CD4-positive, alpha-beta T cell (primary cell): ENCODE data around the gene CCDC178. TPM values are rescaled to one million over a fixed set of nuclear protein-coding genes. Genes with fewer than 3 reads are reported as not detected.
"Not testable (repeated sequence)": the region's sequence is repeated elsewhere in the genome, so short reads cannot be mapped to it uniquely, and the experiment has no call there.

Experiments used
- ATAC-seq: fragments of 200-7000 bp; cut with Tn5 transposase; one replicate; pipeline ENCODE4 v1.10.0; 2022; ENCODE audit warnings: mild to moderate bottlenecking; ENCODE audit not compliant: poor library complexity
- CTCF ChIA-PET: fragments of 350-600 bp; sonication (Branson Sonifier 250); formaldehyde crosslinking; loops from one replicate; lab custom pipeline; 2021; ENCODE audit warnings: antibody characterized with exemption, inconsistent platforms; lab: Charles Lee
- POLR2A ChIA-PET: fragments of 350-600 bp; sonication (Branson Sonifier 250); formaldehyde crosslinking; loops from one replicate; lab custom pipeline; 2021; ENCODE audit warnings: antibody characterized with exemption, inconsistent platforms; lab: Charles Lee
- DNase-seq, 14 experiments: peaks; one replicate each; pipeline ENCODE4 v3.0.0-alpha.2; 2013 to 2020; ENCODE audit warnings: mixed read lengths in 2 of 14
- H3K27ac ChIP-seq, 2 donors: one replicate each; pipeline versions ENCODE4 v1.5.1 to v1.7.0; 2013; ENCODE audit warnings: low read length in 2 of 2, low read depth in 1 of 2, mild to moderate bottlenecking in 1 of 2
- H3K27me3 ChIP-seq, 2 experiments: 1 replicate in 1 of 2; 2 replicates in 1 of 2; pipeline versions ENCODE4 v1.6.1 to v1.7.0; 2013; ENCODE audit warnings: low read length in 2 of 2, control low read depth in 1 of 2, mild to moderate bottlenecking in 1 of 2, moderate library complexity in 1 of 2; ENCODE audit not compliant: insufficient read depth in 2 of 2, control insufficient read depth in 1 of 2
- H3K36me3 ChIP-seq: one replicate; pipeline ENCODE4 v1.6.1; 2013; ENCODE audit warnings: low read length, control low read depth; ENCODE audit not compliant: insufficient read depth
- H3K4me1 ChIP-seq: one replicate; pipeline ENCODE4 v1.6.1; 2013; ENCODE audit warnings: low read length, control low read depth; ENCODE audit not compliant: insufficient read depth
- H3K4me3 ChIP-seq: one replicate; pipeline ENCODE4 v1.5.1; 2013; ENCODE audit warnings: mild to moderate bottlenecking, low read length, moderate library complexity
- H3K9me3 ChIP-seq, 2 experiments: 1 replicate in 1 of 2; 2 replicates in 1 of 2; pipeline versions ENCODE4 v1.6.1 to v1.7.0; 2013; ENCODE audit warnings: low read length in 2 of 2, mild to moderate bottlenecking in 2 of 2, control low read depth in 1 of 2, moderate library complexity in 1 of 2; ENCODE audit not compliant: control insufficient read depth in 1 of 2, insufficient read depth in 1 of 2
- H3K27ac Mint-ChIP-seq: one replicate; pipeline ENCODE4 v1.8.0; 2020; ENCODE audit warnings: mixed read lengths
- H3K27me3 Mint-ChIP-seq: one replicate; pipeline ENCODE4 v1.8.0; 2021; ENCODE audit warnings: mixed read lengths
- H3K36me3 Mint-ChIP-seq: one replicate; pipeline ENCODE4 v1.8.0; 2021; ENCODE audit warnings: low read depth, mixed read lengths
- H3K4me1 Mint-ChIP-seq: one replicate; pipeline ENCODE4 v1.8.0; 2021; ENCODE audit warnings: low read depth, mixed read lengths
- H3K4me3 Mint-ChIP-seq: one replicate; pipeline ENCODE4 v1.8.0; 2020; ENCODE audit warnings: mild to moderate bottlenecking, mixed read lengths
- H3K9me3 Mint-ChIP-seq: one replicate; pipeline ENCODE4 v1.8.0; 2020; ENCODE audit warnings: mixed read lengths
- CTCF ChIP-seq: fragments of 200-600 bp; IDR thresholded peaks from one replicate; pipeline ENCODE4 v1.8.0; 2022; ENCODE audit warnings: antibody characterized with exemption, mild to moderate bottlenecking
- intact Hi-C, 2 experiments: fragments of 100-400 bp; cut with DNase I in 1 of 2; cut with micrococcal nuclease in 1 of 2; formaldehyde crosslinking; loops; one replicate each; pipeline versions ENCODE4 v1.15.1 to v1.9.0; 2023 to 2025; cut with DNase I, micrococcal nuclease
- total RNA-seq, 174 experiments: library from RNA in 2 of 174; stranded (reverse) in 2 of 174; gene quantifications; one replicate each; pipeline ENCODE4 v1.2.3 and lab custom pipeline; 2021 to 2026

Gene CCDC178
- total RNA-seq, 2 experiments from 2014 or later = not detected

GRCh38 chr18:32958746-32959145 is 481.8 kb downstream of the CCDC178 start:
- DNase-seq = no peak
- H3K36me3 ChIP-seq = no peaks in the 10 kb centered on the region
- H3K27ac Mint-ChIP-seq = no peak overlapping the region
- no peak for ATAC-seq
- no peak overlapping the region for H3K27ac ChIP-seq
- H3K4me3 Mint-ChIP-seq = no peak overlapping the region
- H3K27me3 ChIP-seq = no peaks in the 10 kb centered on the region
- peaks cover 0 to 3% of the 10 kb centered on the region in 2 experiments for H3K9me3 ChIP-seq
- H3K4me1 ChIP-seq = no peaks in the 10 kb centered on the region
- intact Hi-C loops = no loop called here
- CTCF ChIA-PET = no interaction called here
- no peak overlapping the region for H3K4me3 ChIP-seq
- H3K4me1 Mint-ChIP-seq = no peaks in the 10 kb centered on the region
- POLR2A ChIA-PET = no interaction called here
- H3K36me3 Mint-ChIP-seq = no peaks in the 10 kb centered on the region
- no peak for TF ChIP-seq CTCF
- peaks cover 2% of the 10 kb centered on the region for H3K9me3 Mint-ChIP-seq
- H3K27me3 Mint-ChIP-seq = no peaks in the 10 kb centered on the region

DNA sequence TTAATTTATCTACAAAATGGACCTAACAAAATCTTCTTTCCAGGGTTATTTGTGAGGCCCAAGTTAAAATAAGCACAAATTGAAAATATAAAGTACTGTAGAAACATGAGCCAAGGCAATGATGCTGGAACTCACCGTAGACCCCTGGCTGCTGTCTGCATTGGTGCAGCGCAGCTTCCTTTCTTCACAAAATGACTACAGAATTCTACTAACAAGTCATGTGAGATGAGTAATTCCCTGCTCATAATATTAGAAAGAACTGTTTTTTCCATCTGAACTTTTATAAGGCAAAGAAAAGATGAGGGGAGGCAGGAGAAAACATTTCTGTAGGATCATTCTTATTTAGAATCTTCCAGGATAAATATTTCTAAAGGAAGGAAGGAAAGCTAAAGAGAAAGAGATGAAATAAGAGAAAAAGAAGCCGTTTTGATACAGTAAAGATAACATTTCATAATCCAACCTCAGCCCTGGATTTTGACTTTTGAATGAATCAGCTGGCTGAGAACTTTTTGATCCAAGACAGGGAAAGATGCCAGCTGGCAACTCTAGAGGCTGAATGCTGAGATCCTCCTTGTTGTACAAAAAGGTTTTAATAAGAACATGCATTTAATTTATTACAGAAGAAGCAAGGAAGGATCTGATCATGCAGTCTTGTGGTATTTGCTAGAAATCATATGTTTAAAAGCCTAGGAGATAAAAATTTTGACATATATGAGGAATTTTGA is 483.8 kb downstream of the CCDC178 start:
- Histone ChIP-seq H3K4me3 (no peak overlapping the region), H3K4me1 (no peaks in the 10 kb centered on the region), H3K9me3 (peaks cover 3 to 9% of the 10 kb centered on the region in 2 experiments), H3K27ac (no peak overlapping the region), H3K36me3 (no peaks in the 10 kb centered on the region), H3K27me3 (no peaks in the 10 kb centered on the region)
- ChIA-PET POLR2A (no interaction called here), CTCF (no interaction called here)
- Mint-ChIP-seq H3K36me3 (no peaks in the 10 kb centered on the region), H3K27ac (no peak overlapping the region), H3K4me1 (no peaks in the 10 kb centered on the region), H3K4me3 (no peak overlapping the region), H3K9me3 (peaks cover 2% of the 10 kb centered on the region), H3K27me3 (no peaks in the 10 kb centered on the region)
- ATAC-seq = no peak
- intact Hi-C loops = no loop called here
- no peak for TF ChIP-seq CTCF
- no peak for DNase-seq

- H3K36me3 ChIP-seq, DNase-seq, H3K27me3 Mint-ChIP-seq, H3K4me1 ChIP-seq, H3K27ac ChIP-seq, H3K9me3 Mint-ChIP-seq, H3K4me3 Mint-ChIP-seq, POLR2A ChIA-PET, H3K4me3 ChIP-seq, H3K36me3 Mint-ChIP-seq, CTCF ChIA-PET, ATAC-seq, H3K27ac Mint-ChIP-seq, H3K27me3 ChIP-seq, intact Hi-C loops, H3K4me1 Mint-ChIP-seq: not testable (repeated sequence)
- H3K9me3 ChIP-seq = peaks cover 0 to 10% of the 10 kb centered on the region in 2 experiments
Measured at GRCh38 chr18:32952318-32952717, 488.2 kb downstream of the CCDC178 start.

DNA sequence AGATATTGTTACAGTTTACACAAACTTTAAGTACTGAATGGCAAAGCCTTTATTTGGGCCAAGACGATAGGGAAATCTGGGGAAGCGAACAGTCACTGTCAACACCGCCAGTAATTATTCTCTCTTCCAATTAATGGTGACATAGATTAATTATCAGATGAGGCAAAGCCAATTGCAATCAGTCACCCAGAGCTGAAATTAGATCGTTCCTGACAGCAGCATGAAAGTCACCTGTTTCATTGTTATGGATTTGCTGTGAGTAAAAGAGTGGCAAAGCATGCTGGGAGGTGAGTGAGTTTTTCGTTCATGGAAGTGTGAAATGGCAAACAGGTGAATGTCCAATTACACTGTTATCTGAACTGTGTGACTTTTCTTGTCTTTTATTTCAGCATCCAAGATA is 502.9 kb downstream of the CCDC178 start:
- H3K9me3 ChIP-seq = no peaks in the 10 kb centered on the region
- ATAC-seq (no peak), DNase-seq (no peak)
- intact Hi-C loops = no loop called here
- no peak overlapping the region for H3K27ac ChIP-seq
- H3K9me3 Mint-ChIP-seq = no peaks in the 10 kb centered on the region
- no peaks in the 10 kb centered on the region for H3K36me3 Mint-ChIP-seq
- no peak overlapping the region for H3K27ac Mint-ChIP-seq
- H3K4me3 Mint-ChIP-seq = no peak overlapping the region
- ChIA-PET POLR2A (no interaction called here), CTCF (no interaction called here)
- no peaks in the 10 kb centered on the region for H3K36me3 ChIP-seq
- H3K4me1 Mint-ChIP-seq = no peaks in the 10 kb centered on the region
- H3K4me1 ChIP-seq = no peaks in the 10 kb centered on the region
- TF ChIP-seq CTCF = no peak
- H3K27me3 ChIP-seq = no peaks in the 10 kb centered on the region
- H3K4me3 ChIP-seq = no peak overlapping the region
- H3K27me3 Mint-ChIP-seq = no peaks in the 10 kb centered on the region
